SK-N-MC (cell line): Measurements from ENCODE around the gene KRTAP5-6.

Source experiments
- DNase-seq: peaks from one replicate; pipeline ENCODE4 v3.0.0-alpha.2; 2011; ENCODE audit warnings: low read depth, low spot score
- H3K27ac ChIP-seq: fragments of 200-600 bp; sonication (generic); 2 replicates; pipeline ENCODE4 v1.5.1; 2016; ENCODE audit warnings: mixed run types
- H3K36me3 ChIP-seq: fragments of 200-600 bp; sonication (generic); 2 replicates; pipeline ENCODE4 v1.6.1; 2017; ENCODE audit warnings: antibody characterized with exemption, low read length, mixed read lengths; ENCODE audit not compliant: insufficient read depth
- H3K4me3 ChIP-seq: fragments of 200-600 bp; sonication (generic); 2 replicates; pipeline ENCODE4 v1.5.1; 2016
- H3K9ac ChIP-seq: fragments of 200-600 bp; sonication (generic); 2 replicates; pipeline ENCODE4 v1.8.0; 2017; ENCODE audit warnings: mixed run types, mixed read lengths; ENCODE audit not compliant: insufficient read length
- H3K9me3 ChIP-seq: fragments of 200-600 bp; sonication (generic); 2 replicates; pipeline ENCODE4 v1.6.1; 2017; ENCODE audit warnings: low read depth, mild to moderate bottlenecking, antibody characterized with exemption, low read length, moderate library complexity, mixed read lengths
- EZH2 ChIP-seq: fragments of 200-600 bp; sonication (generic); IDR thresholded peaks from one replicate; pipeline ENCODE4 v1.6.1; 2017; ENCODE audit warnings: antibody characterized with exemption
- FOXP2 ChIP-seq: optimal IDR thresholded peaks from 2 replicates; pipeline ENCODE3; 2011; ENCODE audit warnings: mild to moderate bottlenecking, moderate library complexity; ENCODE audit not compliant: insufficient read depth; ENCODE audit errors: extremely low read length, control extremely low read depth
- POLR2AphosphoS5 ChIP-seq: IDR thresholded peaks from 2 replicates; pipeline ENCODE4 v1.6.1; 2012; ENCODE audit warnings: mild to moderate bottlenecking, low read depth, low read length, borderline replicate concordance

The KRTAP5-6 gene

GRCh38 chr11:1706634-1707400 is 9.8 kb downstream of the KRTAP5-6 start:
- Histone ChIP-seq H3K27ac (no peak overlapping the region), H3K36me3 (no peaks in the 10 kb centered on the region), H3K9ac (no peak overlapping the region), H3K4me3 (no peak overlapping the region), H3K9me3 (no peaks in the 10 kb centered on the region)
- DNase-seq = no peak
- TF ChIP-seq FOXP2 = no peak
- TF ChIP-seq POLR2AphosphoS5 = no peak
- TF ChIP-seq EZH2 = no peak

GRCh38 chr11:1707751-1708150 is 10.8 kb downstream of the KRTAP5-6 start:
- DNase-seq = no peak
- no peak overlapping the region for H3K9ac ChIP-seq
- TF ChIP-seq EZH2 = no peak
- no peak for TF ChIP-seq FOXP2
- no peak for TF ChIP-seq POLR2AphosphoS5
- H3K9me3 ChIP-seq = no peaks in the 10 kb centered on the region
- H3K27ac ChIP-seq = no peak overlapping the region
- no peaks in the 10 kb centered on the region for H3K36me3 ChIP-seq
- no peak overlapping the region for H3K4me3 ChIP-seq

- no peaks in the 10 kb centered on the region for H3K36me3 ChIP-seq
- H3K27ac ChIP-seq = no peak overlapping the region
- TF ChIP-seq FOXP2 (no peak), POLR2AphosphoS5 (no peak), EZH2 (no peak)
- no peaks in the 10 kb centered on the region for H3K9me3 ChIP-seq
- H3K9ac ChIP-seq = no peak overlapping the region
- no peak overlapping the region for H3K4me3 ChIP-seq
- DNase-seq = no peak
Observed at GRCh38 chr11:1708716-1709115, 11.7 kb downstream of the KRTAP5-6 start.

GRCh38 chr11:1714908-1715885 is 18.2 kb downstream of the KRTAP5-6 start:
- H3K36me3 ChIP-seq = no peaks in the 10 kb centered on the region
- DNase-seq = no peak
- H3K27ac ChIP-seq = no peak overlapping the region
- no peak for TF ChIP-seq FOXP2
- TF ChIP-seq POLR2AphosphoS5 = no peak
- TF ChIP-seq EZH2 = no peak
- H3K4me3 ChIP-seq = no peak overlapping the region
- H3K9ac ChIP-seq = no peak overlapping the region
- H3K9me3 ChIP-seq = no peaks in the 10 kb centered on the region

GRCh38 chr11:1717745-1718144 is 20.8 kb downstream of the KRTAP5-6 start:
- no peak for DNase-seq
- TF ChIP-seq FOXP2 (no peak), POLR2AphosphoS5 (no peak), EZH2 (no peak)

GRCh38 chr11:1718326-1718725 is 21.3 kb downstream of the KRTAP5-6 start:
- no peak for DNase-seq
- H3K36me3 ChIP-seq = no peaks in the 10 kb centered on the region
- no peak overlapping the region for H3K9ac ChIP-seq
- H3K4me3 ChIP-seq = no peak overlapping the region
- H3K9me3 ChIP-seq = no peaks in the 10 kb centered on the region
- no peak overlapping the region for H3K27ac ChIP-seq
- TF ChIP-seq POLR2AphosphoS5 = no peak
- no peak for TF ChIP-seq EZH2
- no peak for TF ChIP-seq FOXP2

More at GRCh38 chr11:1717745-1718144, 20.8 kb downstream of the KRTAP5-6 start:
- no peak overlapping the region for H3K4me3 ChIP-seq
- H3K9me3 ChIP-seq = no peaks in the 10 kb centered on the region
- H3K36me3 ChIP-seq = no peaks in the 10 kb centered on the region
- H3K9ac ChIP-seq = no peak overlapping the region
- no peak overlapping the region for H3K27ac ChIP-seq

GRCh38 chr11:1719781-1720180 is 22.8 kb downstream of the KRTAP5-6 start:
- no peak overlapping the region for H3K4me3 ChIP-seq
- no peaks in the 10 kb centered on the region for H3K9me3 ChIP-seq
- H3K9ac ChIP-seq = no peak overlapping the region
- H3K36me3 ChIP-seq = no peaks in the 10 kb centered on the region
- no peak overlapping the region for H3K27ac ChIP-seq
- DNase-seq = no peak
- TF ChIP-seq FOXP2 = no peak
- TF ChIP-seq EZH2 = no peak
- no peak for TF ChIP-seq POLR2AphosphoS5

- H3K27ac ChIP-seq = no peak overlapping the region
- no peak for TF ChIP-seq EZH2
- TF ChIP-seq POLR2AphosphoS5 = no peak
- no peak for TF ChIP-seq FOXP2
Observed at GRCh38 chr11:1727096-1727690, 30.2 kb downstream of the KRTAP5-6 start.

More at GRCh38 chr11:1727096-1727690, 30.2 kb downstream of the KRTAP5-6 start:
- Histone ChIP-seq H3K9me3 (no peaks in the 10 kb centered on the region), H3K4me3 (no peak overlapping the region), H3K9ac (no peak overlapping the region), H3K36me3 (no peaks in the 10 kb centered on the region)
- DNase-seq = no peak
